ENCODE data around the gene CGB7. TPM values are rescaled to one million over a fixed set of nuclear protein-coding genes. Genes with fewer than 3 reads are reported as not detected.
"Not testable (repeated sequence)": the region's sequence is repeated elsewhere in the genome, so short reads cannot be mapped to it uniquely, and the experiment has no call there.

Gene CGB7
- total and polyA plus RNA-seq, 10 of the 15 experiments (the other 5 are each of a cell fraction or from before 2014, with no cell fraction given), result 0.06 TPM; not detected in 9

GRCh38 chr19:49056902-49057596 is 500 bp downstream of the CGB7 start:
- in situ Hi-C loops (cut with MboI); intact Hi-C loops (cut with micrococcal nuclease; ENCODE audit: unreplicated experiment); DNase-seq (ENCODE audit: low read depth, low spot score); H2AFZ ChIP-seq (ENCODE audit: control insufficient read depth, low read depth, low read length); H3K4me1 ChIP-seq (ENCODE audit: control insufficient read depth, insufficient read depth, low read length); SMC1A ChIA-PET (ENCODE audit: uncharacterized antibody, unreplicated experiment); RAD21 ChIA-PET (ENCODE audit: unreplicated experiment); H3K9me3 ChIP-seq (replicated peaks; ENCODE audit: control insufficient read depth, insufficient read depth, low read length); H3K36me3 ChIP-seq (ENCODE audit: control insufficient read depth in 2 of 2, insufficient read depth in 2 of 2, low read length in 1 of 2); ATAC-seq; FAIRE-seq; H3K27ac ChIP-seq (ENCODE audit: control insufficient read depth, insufficient read depth); H3K4me3 ChIP-seq; H3K9ac ChIP-seq (ENCODE audit: control insufficient read depth, insufficient read depth, low read length); H4K20me1 ChIP-seq (ENCODE audit: control insufficient read depth, insufficient read depth); BruUV-seq (replicated peaks); POLR2A ChIA-PET; H3K79me2 ChIP-seq (ENCODE audit: control insufficient read depth, insufficient read depth, low read length): not testable (repeated sequence)
- CTCF ChIA-PET, result interaction anchor here (1.0 to 1.2 kb wide), 2 partner anchors 49 to 137 kb away, joined by 3 read pairs; no protein-coding TSS in a partner anchor
- 16% methylated on average over 29 of the region's 34 CpGs for WGBS (ENCODE audit: insufficient coverage, insufficient replicate concordance, low lambda C conversion rate, missing lambda C conversion rate)
- Histone ChIP-seq H3K27me3 (replicated peaks in 1 of 2; ENCODE audit: control insufficient read depth in 2 of 2, insufficient read depth in 2 of 2, low read length in 1 of 2) (peaks cover 3 to 16% of the 10 kb centered on the region in 2 experiments; a peak in 3 of 4 replicates), H3K4me2 (ENCODE audit: control insufficient read depth, insufficient read depth) (peak overlapping the region; percentile 95; the same call in 1 of the 2 replicates)

GRCh38 chr19:49056101-49056901 is 1.2 kb downstream of the CGB7 start:
- ChIA-PET RAD21 (ENCODE audit: unreplicated experiment) (interaction anchor here (0.9 kb wide), 1 partner anchor 41 kb away, joined by 3 read pairs; no protein-coding TSS in a partner anchor), SMC1A (ENCODE audit: uncharacterized antibody, unreplicated experiment) (no interaction called here), POLR2A (interaction anchor here (0.6 kb wide), 1 partner anchor 673 kb away, joined by 5 read pairs; no protein-coding TSS in a partner anchor), CTCF (interaction anchor here (1.0 kb wide), 2 partner anchors 41 to 138 kb away, joined by 3 to 4 read pairs; no protein-coding TSS in a partner anchor)
- H3K36me3 ChIP-seq (ENCODE audit: control insufficient read depth in 2 of 2, insufficient read depth in 2 of 2, low read length in 1 of 2), result no peaks in the 10 kb centered on the region
- TF ChIP-seq NFIC (IDR thresholded peaks at IDR 0.05; ENCODE audit: low read depth, low read length) (no peak), BHLHE40 (IDR thresholded peaks at IDR 0.05; ENCODE audit: borderline replicate concordance in 1 of 2, low read depth in 2 of 2, low read length in 1 of 2) (0 out of 4 replicates have a peak, but pooled peaks of 1 of the 2 experiments have one; percentile 9), BACH1 (IDR thresholded peaks at IDR 0.05; ENCODE audit: borderline replicate concordance) (no peak), ZBED1 (IDR thresholded peaks at IDR 0.05; ENCODE audit: borderline replicate concordance) (no peak), STAT1 (conservative IDR thresholded peaks at IDR 0.05) (no peak), SUZ12 (IDR thresholded peaks at IDR 0.05; ENCODE audit: unreplicated experiment) (peak; percentile 57), IKZF1 (conservative IDR thresholded peaks at IDR 0.05) (peak; percentile 33; the same call in 1 of the 2 replicates)
- TF ChIP-seq, protein P1, sequence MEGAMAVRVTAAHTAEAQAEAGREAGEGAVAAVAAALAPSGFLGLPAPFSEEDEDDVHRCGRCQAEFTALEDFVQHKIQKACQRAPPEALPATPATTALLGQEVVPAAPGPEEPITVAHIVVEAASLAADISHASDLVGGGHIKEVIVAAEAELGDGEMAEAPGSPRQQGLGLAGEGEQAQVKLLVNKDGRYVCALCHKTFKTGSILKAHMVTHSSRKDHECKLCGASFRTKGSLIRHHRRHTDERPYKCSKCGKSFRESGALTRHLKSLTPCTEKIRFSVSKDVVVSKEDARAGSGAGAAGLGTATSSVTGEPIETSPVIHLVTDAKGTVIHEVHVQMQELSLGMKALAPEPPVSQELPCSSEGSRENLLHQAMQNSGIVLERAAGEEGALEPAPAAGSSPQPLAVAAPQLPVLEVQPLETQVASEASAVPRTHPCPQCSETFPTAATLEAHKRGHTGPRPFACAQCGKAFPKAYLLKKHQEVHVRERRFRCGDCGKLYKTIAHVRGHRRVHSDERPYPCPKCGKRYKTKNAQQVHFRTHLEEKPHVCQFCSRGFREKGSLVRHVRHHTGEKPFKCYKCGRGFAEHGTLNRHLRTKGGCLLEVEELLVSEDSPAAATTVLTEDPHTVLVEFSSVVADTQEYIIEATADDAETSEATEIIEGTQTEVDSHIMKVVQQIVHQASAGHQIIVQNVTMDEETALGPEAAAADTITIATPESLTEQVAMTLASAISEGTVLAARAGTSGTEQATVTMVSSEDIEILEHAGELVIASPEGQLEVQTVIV (IDR thresholded peaks at IDR 0.05; ENCODE audit: borderline replicate concordance, partially characterized antibody), result no peak
- TF ChIP-seq, protein P2, sequence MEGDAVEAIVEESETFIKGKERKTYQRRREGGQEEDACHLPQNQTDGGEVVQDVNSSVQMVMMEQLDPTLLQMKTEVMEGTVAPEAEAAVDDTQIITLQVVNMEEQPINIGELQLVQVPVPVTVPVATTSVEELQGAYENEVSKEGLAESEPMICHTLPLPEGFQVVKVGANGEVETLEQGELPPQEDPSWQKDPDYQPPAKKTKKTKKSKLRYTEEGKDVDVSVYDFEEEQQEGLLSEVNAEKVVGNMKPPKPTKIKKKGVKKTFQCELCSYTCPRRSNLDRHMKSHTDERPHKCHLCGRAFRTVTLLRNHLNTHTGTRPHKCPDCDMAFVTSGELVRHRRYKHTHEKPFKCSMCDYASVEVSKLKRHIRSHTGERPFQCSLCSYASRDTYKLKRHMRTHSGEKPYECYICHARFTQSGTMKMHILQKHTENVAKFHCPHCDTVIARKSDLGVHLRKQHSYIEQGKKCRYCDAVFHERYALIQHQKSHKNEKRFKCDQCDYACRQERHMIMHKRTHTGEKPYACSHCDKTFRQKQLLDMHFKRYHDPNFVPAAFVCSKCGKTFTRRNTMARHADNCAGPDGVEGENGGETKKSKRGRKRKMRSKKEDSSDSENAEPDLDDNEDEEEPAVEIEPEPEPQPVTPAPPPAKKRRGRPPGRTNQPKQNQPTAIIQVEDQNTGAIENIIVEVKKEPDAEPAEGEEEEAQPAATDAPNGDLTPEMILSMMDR (IDR thresholded peaks at IDR 0.05 in 2 of 3, conservative IDR thresholded peaks at IDR 0.05 in 1 of 3; ENCODE audit: control insufficient read depth in 2 of 3, extremely low read depth in 1 of 3, insufficient read depth in 1 of 3, low read depth in 3 of 3, low read length in 3 of 3), result peak in 2 of 3 experiments; percentile 14 to 20; a peak in 2 of 6 replicates
- peak overlapping the region; percentile 37 for H2AFZ ChIP-seq (ENCODE audit: control insufficient read depth, low read depth, low read length)
- no peaks in the 10 kb centered on the region for H3K79me2 ChIP-seq (ENCODE audit: control insufficient read depth, insufficient read depth, low read length)
- DNase-seq (ENCODE audit: low read depth, low spot score) (no peak), ATAC-seq (peak; percentile 96), FAIRE-seq (no peak)
- H3K4me1 ChIP-seq (ENCODE audit: control insufficient read depth, insufficient read depth, low read length), result no peaks in the 10 kb centered on the region
- peak overlapping the region; percentile 51; the same call in 1 of the 2 replicates for H3K4me3 ChIP-seq
- peaks cover 3 to 16% of the 10 kb centered on the region in 2 experiments; a peak in 3 of 4 replicates for H3K27me3 ChIP-seq (replicated peaks in 1 of 2; ENCODE audit: control insufficient read depth in 2 of 2, insufficient read depth in 2 of 2, low read length in 1 of 2)
- no peak overlapping the region for H3K9ac ChIP-seq (ENCODE audit: control insufficient read depth, insufficient read depth, low read length)
- no peaks in the 10 kb centered on the region for H3K9me3 ChIP-seq (replicated peaks; ENCODE audit: control insufficient read depth, insufficient read depth, low read length)
- no peaks in the 10 kb centered on the region for H4K20me1 ChIP-seq (ENCODE audit: control insufficient read depth, insufficient read depth)
- no TSS peak for BruUV-seq (replicated peaks)
- H3K27ac ChIP-seq (ENCODE audit: control insufficient read depth, insufficient read depth), result no peak overlapping the region
- WGBS (ENCODE audit: insufficient coverage, insufficient replicate concordance, low lambda C conversion rate, missing lambda C conversion rate), result 3% methylated on average over 63 of the region's 63 CpGs
- H3K4me2 ChIP-seq (ENCODE audit: control insufficient read depth, insufficient read depth), result peak overlapping the region; percentile 95
- in situ Hi-C loops (cut with MboI), result no loop called here
- intact Hi-C loops (cut with micrococcal nuclease; ENCODE audit: unreplicated experiment), result no loop called here

Data from GM12878 (cell line).